Natural killer cell (primary cell): ENCODE data around the gene TBC1D9. TPM values are rescaled to one million over a fixed set of nuclear protein-coding genes. Genes with fewer than 3 reads are reported as not detected.

Source experiments
- ATAC-seq, 3 donors: fragments of 150-1000 bp in 2 of 3; fragments of 200-7000 bp in 1 of 3; cut with Tn5 transposase; 1 replicate in 1 of 3; 2 replicates in 2 of 3; pipeline ENCODE4 v1.10.0; 2021; ENCODE audit warnings: mild to moderate bottlenecking in 2 of 3, moderate library complexity in 2 of 3
- DNase-seq, 2 donors: peaks; one replicate each; pipeline versions ENCODE4 v3.0.0 to v3.0.0-alpha.2; 2013 to 2021; ENCODE audit warnings: mixed read lengths in 1 of 2
- H3K27ac ChIP-seq: one replicate; pipeline ENCODE4 v1.5.1; 2013; ENCODE audit warnings: mild to moderate bottlenecking, low read length
- H3K27me3 ChIP-seq: one replicate; pipeline ENCODE4 v1.6.1; 2013; ENCODE audit warnings: low read length; ENCODE audit not compliant: control insufficient read depth, insufficient read depth
- H3K36me3 ChIP-seq: one replicate; pipeline ENCODE4 v1.6.1; 2013; ENCODE audit warnings: low read length; ENCODE audit not compliant: control insufficient read depth, insufficient read depth
- H3K4me1 ChIP-seq: one replicate; pipeline ENCODE4 v1.6.1; 2013; ENCODE audit warnings: low read length; ENCODE audit not compliant: control insufficient read depth, insufficient read depth
- H3K4me3 ChIP-seq: one replicate; pipeline ENCODE4 v1.5.1; 2013; ENCODE audit warnings: low read length
- H3K9me3 ChIP-seq: one replicate; pipeline ENCODE4 v1.6.1; 2013; ENCODE audit warnings: low read length; ENCODE audit not compliant: control insufficient read depth, insufficient read depth
- H3K27ac Mint-ChIP-seq, 2 donors: one replicate each; pipeline ENCODE4 v1.8.0; 2022; ENCODE audit warnings: mild to moderate bottlenecking in 2 of 2, mixed read lengths in 2 of 2, moderate library complexity in 1 of 2
- H3K27me3 Mint-ChIP-seq, 2 donors: one replicate each; pipeline ENCODE4 v1.8.0; 2022; ENCODE audit warnings: low read depth in 2 of 2, mixed read lengths in 2 of 2
- H3K36me3 Mint-ChIP-seq: one replicate; pipeline ENCODE4 v1.8.0; 2022; ENCODE audit warnings: mixed read lengths
- H3K4me1 Mint-ChIP-seq, 2 donors: one replicate each; pipeline ENCODE4 v1.8.0; 2022; ENCODE audit warnings: mixed read lengths in 2 of 2
- H3K4me3 Mint-ChIP-seq: one replicate; pipeline ENCODE4 v1.8.0; 2022; ENCODE audit warnings: mild to moderate bottlenecking, moderate library complexity, mixed read lengths
- H3K9me3 Mint-ChIP-seq, 2 donors: one replicate each; pipeline ENCODE4 v1.8.0; 2022; ENCODE audit warnings: mixed read lengths in 2 of 2
- WGBS: methylation state at CpG from one replicate; pipeline ENCODE4 v1.1.7; 2013; ENCODE audit warnings: missing lambda C conversion rate; ENCODE audit not compliant: insufficient coverage; 5-methylcytosine and 5-hydroxymethylcytosine counted together
- intact Hi-C: fragments of 100-400 bp; cut with micrococcal nuclease; formaldehyde crosslinking; loops from one replicate; pipeline ENCODE4 v1.14.2; 2022
- total RNA-seq, 4 donors: library from RNA; stranded (reverse); fragments of 120-200 nt in 1 of 4; gene quantifications; one replicate each; pipeline versions ENCODE4 v1.2.3 to v1.2.4, GENCODE V29; 2013 to 2022
- TF ChIP-seq, protein P1 (sequence below): fragments of 200-600 bp; IDR thresholded peaks from one replicate; pipeline ENCODE4 v1.8.0; 2022; ENCODE audit warnings: antibody characterized with exemption

Gene TBC1D9
- total RNA-seq, 3 donors from 2014 or later (not counting 1 experiment from before 2014, with no cell fraction given): 1.3 to 3.3 (median 2.0) TPM

DNA sequence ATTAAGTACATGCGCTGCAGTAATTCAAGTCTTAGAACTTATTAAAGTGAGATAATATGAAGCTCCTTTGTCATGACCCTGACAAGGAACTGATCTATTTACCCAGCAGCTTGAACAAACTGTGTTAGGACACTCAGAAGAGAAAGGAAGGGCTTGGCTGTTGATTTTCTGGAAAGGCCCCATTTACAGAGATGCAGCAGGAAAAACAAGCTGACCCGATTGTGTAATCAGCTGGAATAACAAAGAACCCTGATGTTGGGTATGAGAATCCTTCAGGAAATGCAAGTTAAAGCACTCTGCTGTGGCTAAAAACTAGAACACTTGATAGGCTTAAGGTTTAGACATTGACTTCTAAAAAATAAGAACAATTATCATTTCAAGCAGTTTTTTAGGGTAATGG is 64.8 kb downstream of the TBC1D9 start:
- no peaks in the 10 kb centered on the region for H3K4me1 ChIP-seq
- H3K9me3 ChIP-seq: no peaks in the 10 kb centered on the region
- H3K4me3 Mint-ChIP-seq: no peak overlapping the region
- TF ChIP-seq, protein P1, sequence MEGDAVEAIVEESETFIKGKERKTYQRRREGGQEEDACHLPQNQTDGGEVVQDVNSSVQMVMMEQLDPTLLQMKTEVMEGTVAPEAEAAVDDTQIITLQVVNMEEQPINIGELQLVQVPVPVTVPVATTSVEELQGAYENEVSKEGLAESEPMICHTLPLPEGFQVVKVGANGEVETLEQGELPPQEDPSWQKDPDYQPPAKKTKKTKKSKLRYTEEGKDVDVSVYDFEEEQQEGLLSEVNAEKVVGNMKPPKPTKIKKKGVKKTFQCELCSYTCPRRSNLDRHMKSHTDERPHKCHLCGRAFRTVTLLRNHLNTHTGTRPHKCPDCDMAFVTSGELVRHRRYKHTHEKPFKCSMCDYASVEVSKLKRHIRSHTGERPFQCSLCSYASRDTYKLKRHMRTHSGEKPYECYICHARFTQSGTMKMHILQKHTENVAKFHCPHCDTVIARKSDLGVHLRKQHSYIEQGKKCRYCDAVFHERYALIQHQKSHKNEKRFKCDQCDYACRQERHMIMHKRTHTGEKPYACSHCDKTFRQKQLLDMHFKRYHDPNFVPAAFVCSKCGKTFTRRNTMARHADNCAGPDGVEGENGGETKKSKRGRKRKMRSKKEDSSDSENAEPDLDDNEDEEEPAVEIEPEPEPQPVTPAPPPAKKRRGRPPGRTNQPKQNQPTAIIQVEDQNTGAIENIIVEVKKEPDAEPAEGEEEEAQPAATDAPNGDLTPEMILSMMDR: no peak
- intact Hi-C loops: no loop called here
- H3K36me3 ChIP-seq: no peaks in the 10 kb centered on the region
- H3K27ac Mint-ChIP-seq: no peak overlapping the region
- ATAC-seq: no peak
- H3K27me3 ChIP-seq: peaks cover 2% of the 10 kb centered on the region
- WGBS: 95% methylated on average over 2 of the region's 2 CpGs
- H3K27ac ChIP-seq: no peak overlapping the region
- peaks cover 10 to 21% of the 10 kb centered on the region in 2 donors for H3K27me3 Mint-ChIP-seq
- H3K9me3 Mint-ChIP-seq: no peaks in the 10 kb centered on the region
- DNase-seq: no peak
- H3K4me3 ChIP-seq: no peak overlapping the region
- no peaks in the 10 kb centered on the region for H3K4me1 Mint-ChIP-seq
- H3K36me3 Mint-ChIP-seq: no peaks in the 10 kb centered on the region

DNA sequence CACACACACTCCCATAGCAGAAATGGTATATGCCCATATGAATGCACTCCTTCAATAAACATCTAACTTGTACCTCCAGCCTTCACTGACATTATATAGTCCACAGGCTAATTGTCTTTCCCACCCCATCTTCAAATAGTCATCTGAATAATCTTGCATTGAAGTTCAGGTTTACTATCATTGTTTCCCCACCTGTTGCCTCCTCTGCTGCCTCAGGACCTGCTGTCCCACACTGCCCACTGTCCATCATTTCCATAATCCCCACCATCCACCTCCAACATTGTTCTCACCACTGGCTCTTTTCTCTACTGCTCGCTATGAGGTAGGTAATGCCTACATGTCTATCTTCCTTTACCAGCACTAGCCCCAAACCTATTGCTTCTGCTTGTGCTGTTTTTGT is 66.1 kb downstream of the TBC1D9 start:
- Histone ChIP-seq H3K4me1 (no peaks in the 10 kb centered on the region), H3K27me3 (peaks cover 2% of the 10 kb centered on the region), H3K9me3 (no peaks in the 10 kb centered on the region), H3K27ac (no peak overlapping the region), H3K4me3 (no peak overlapping the region), H3K36me3 (no peaks in the 10 kb centered on the region)
- no peak for ATAC-seq
- Mint-ChIP-seq H3K27ac (no peak overlapping the region), H3K9me3 (no peaks in the 10 kb centered on the region), H3K4me3 (no peak overlapping the region), H3K4me1 (no peaks in the 10 kb centered on the region), H3K36me3 (no peaks in the 10 kb centered on the region), H3K27me3 (peaks cover 10 to 26% of the 10 kb centered on the region in 2 donors)
- TF ChIP-seq, protein P1: no peak
- intact Hi-C loops: no loop called here
- no peak for DNase-seq
- WGBS: 100% methylated on average over 1 of the region's 1 CpG

- H3K9me3 ChIP-seq: no peaks in the 10 kb centered on the region
- no peak overlapping the region for H3K4me3 ChIP-seq
- WGBS: 76% methylated on average over 2 of the region's 3 CpGs
- H3K27me3 ChIP-seq: peaks cover 2% of the 10 kb centered on the region
- H3K4me1 Mint-ChIP-seq: no peaks in the 10 kb centered on the region
- no peaks in the 10 kb centered on the region for H3K36me3 Mint-ChIP-seq
- DNase-seq (no peak), ATAC-seq (no peak)
- no peak overlapping the region for H3K4me3 Mint-ChIP-seq
- H3K36me3 ChIP-seq: no peaks in the 10 kb centered on the region
- H3K27me3 Mint-ChIP-seq: peaks cover 10 to 25% of the 10 kb centered on the region in 2 donors
- H3K9me3 Mint-ChIP-seq: no peaks in the 10 kb centered on the region
- H3K27ac Mint-ChIP-seq: no peak overlapping the region
- H3K27ac ChIP-seq: no peak overlapping the region
- intact Hi-C loops: no loop called here
- H3K4me1 ChIP-seq: no peaks in the 10 kb centered on the region
- TF ChIP-seq, protein P1: no peak
Measured at GRCh38 chr4:140689623-140690022, 66.6 kb downstream of the TBC1D9 start.
